ENCODE results near the gene RAPGEF4. TPM values are rescaled to one million over a fixed set of nuclear protein-coding genes. Genes with fewer than 3 reads are reported as not detected.
A peak's percentile ranks its signal among the peaks of the same experiment; 100 is the strongest.

The RAPGEF4 gene
- total RNA-seq, 6 donors from 2014 or later = 8.3 to 35.2 (median 17.4) TPM

DNA sequence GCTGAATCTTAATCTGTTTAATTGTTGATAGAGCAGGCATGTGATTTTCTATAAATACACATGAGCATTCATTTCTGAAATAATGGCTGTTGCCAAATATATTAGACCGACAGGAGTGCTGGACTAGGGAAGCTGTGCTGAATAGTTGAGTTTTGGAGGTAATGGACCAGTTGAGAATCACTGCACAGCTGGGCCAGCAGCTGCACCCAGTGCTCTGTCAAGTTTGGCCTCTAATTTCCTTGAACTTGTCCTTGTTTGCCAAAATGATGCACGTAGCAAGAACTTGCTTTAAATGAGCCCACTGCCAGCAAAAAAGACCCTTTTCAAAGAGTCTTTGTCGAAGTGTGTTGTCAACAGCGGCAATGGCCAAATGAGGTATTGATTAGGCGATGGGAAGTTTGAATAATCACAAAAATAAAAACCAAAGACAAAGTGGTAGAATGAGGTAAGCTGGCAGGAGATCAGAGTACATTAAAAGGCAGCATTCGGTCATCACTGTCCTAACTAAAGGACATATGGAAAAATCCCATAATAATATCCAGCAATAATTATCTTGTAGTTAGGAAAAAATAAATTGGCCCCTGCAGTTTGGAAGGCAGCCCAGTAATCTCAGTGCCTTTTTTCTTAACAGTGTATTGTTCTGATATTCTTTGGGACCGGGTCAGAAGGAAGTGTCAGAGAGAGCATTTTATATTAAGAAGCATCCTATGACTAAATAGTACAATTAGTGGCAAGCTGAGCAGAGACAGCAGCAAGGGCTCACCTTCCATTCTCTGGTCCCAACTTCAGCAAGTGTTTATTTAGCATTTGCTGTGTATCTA, 126.2 kb downstream of the RAPGEF4 start:
- TF ChIP-seq, protein P1, sequence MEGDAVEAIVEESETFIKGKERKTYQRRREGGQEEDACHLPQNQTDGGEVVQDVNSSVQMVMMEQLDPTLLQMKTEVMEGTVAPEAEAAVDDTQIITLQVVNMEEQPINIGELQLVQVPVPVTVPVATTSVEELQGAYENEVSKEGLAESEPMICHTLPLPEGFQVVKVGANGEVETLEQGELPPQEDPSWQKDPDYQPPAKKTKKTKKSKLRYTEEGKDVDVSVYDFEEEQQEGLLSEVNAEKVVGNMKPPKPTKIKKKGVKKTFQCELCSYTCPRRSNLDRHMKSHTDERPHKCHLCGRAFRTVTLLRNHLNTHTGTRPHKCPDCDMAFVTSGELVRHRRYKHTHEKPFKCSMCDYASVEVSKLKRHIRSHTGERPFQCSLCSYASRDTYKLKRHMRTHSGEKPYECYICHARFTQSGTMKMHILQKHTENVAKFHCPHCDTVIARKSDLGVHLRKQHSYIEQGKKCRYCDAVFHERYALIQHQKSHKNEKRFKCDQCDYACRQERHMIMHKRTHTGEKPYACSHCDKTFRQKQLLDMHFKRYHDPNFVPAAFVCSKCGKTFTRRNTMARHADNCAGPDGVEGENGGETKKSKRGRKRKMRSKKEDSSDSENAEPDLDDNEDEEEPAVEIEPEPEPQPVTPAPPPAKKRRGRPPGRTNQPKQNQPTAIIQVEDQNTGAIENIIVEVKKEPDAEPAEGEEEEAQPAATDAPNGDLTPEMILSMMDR (IDR thresholded peaks at IDR 0.05) = no peak
- TF ChIP-seq EP300 (IDR thresholded peaks at IDR 0.05) (no peak), POLR2A (IDR thresholded peaks at IDR 0.05) (no peak), POLR2AphosphoS5 (IDR thresholded peaks at IDR 0.05) (no peak)
- 69% methylated on average over 7 of the region's 7 CpGs for WGBS, 2 donors
- no peak for ATAC-seq (ENCODE audit: low FRiP score in 2 of 2)
- Histone ChIP-seq H3K27ac (peak overlapping the region in 2 of 4 donors; percentile 38 to 43), H3K27me3 (no peaks in the 10 kb centered on the region), H3K4me3 (no peak overlapping the region), H3K9me3 (no peaks in the 10 kb centered on the region), H3K36me3 (no peaks in the 10 kb centered on the region), H3K4me1 (peaks cover 3 to 9% (median 4%) of the 10 kb centered on the region in 4 donors)
- DNase-seq = no peak

DNA sequence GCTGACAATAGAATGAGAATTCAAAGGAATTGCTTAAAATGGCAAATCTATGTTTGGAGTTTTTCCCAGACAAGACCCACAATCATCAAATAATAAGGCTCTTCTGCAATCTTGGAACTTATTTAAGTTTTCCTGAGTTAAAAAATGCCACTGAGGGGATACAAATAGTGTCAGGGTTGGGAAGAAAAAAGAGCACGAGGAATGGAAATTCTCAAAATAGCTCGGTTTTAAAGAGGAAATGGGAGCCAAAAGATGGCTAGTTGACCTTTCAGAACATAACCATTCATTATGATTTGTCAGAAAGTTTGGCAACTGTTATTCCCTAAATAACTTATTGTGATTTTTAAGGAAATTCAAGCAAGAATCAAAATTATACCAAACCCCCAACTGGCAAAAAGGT, 127.7 kb downstream of the RAPGEF4 start:
- TF ChIP-seq POLR2A (IDR thresholded peaks at IDR 0.05) = no peak
- TF ChIP-seq, protein P1 (IDR thresholded peaks at IDR 0.05) = no peak
- TF ChIP-seq POLR2AphosphoS5 (IDR thresholded peaks at IDR 0.05) = no peak
- TF ChIP-seq EP300 (IDR thresholded peaks at IDR 0.05) = no peak
- ATAC-seq (ENCODE audit: low FRiP score in 2 of 2) (no peak), DNase-seq (no peak)
- H3K36me3 ChIP-seq = no peaks in the 10 kb centered on the region
- no peaks in the 10 kb centered on the region for H3K9me3 ChIP-seq
- H3K27ac ChIP-seq = peak overlapping the region in 1 of 4 donors; percentile 38
- peaks cover 3 to 6% (median 4%) of the 10 kb centered on the region in 4 donors for H3K4me1 ChIP-seq
- H3K4me3 ChIP-seq = no peak overlapping the region
- WGBS, 2 donors = 29 to 42% methylated on average over 2 of the region's 2 CpGs
- no peaks in the 10 kb centered on the region for H3K27me3 ChIP-seq

DNA sequence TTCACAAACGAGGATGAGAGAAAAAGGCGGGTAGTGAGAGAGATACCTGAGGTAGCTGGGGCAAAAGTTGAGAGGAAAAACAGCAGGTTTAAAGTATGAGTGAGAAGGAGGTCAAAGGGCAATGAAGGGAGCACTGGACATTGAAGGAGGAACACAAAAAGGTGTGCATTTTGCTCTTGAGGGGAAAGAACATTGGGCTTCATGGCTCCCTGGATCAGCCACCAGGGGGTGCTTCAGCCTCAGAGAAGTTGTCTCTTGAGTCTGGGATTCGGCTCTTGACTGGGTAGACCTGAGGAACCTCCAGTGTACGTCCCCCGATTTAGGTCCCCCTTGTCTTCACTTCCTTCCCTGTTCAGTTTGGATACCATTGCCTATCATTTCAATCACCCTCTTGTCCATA, 128.5 kb downstream of the RAPGEF4 start:
- no peaks in the 10 kb centered on the region for H3K9me3 ChIP-seq
- ATAC-seq (ENCODE audit: low FRiP score in 2 of 2) (peak in 1 of 2 donors; percentile 81), DNase-seq (peak in 1 of 2 donors; percentile 55)
- H3K4me1 ChIP-seq = peaks cover under 1 to 6% (median 3%) of the 10 kb centered on the region in 4 donors
- TF ChIP-seq POLR2AphosphoS5 (IDR thresholded peaks at IDR 0.05) (no peak), POLR2A (IDR thresholded peaks at IDR 0.05) (no peak)
- TF ChIP-seq, protein P1 (IDR thresholded peaks at IDR 0.05) = peak; percentile 44 to 73 (median 62)
- no peaks in the 10 kb centered on the region for H3K36me3 ChIP-seq
- H3K4me3 ChIP-seq = no peak overlapping the region
- WGBS, 2 donors = 50 to 56% methylated on average over 5 of the region's 5 CpGs
- no peak overlapping the region for H3K27ac ChIP-seq
- no peaks in the 10 kb centered on the region for H3K27me3 ChIP-seq

DNA sequence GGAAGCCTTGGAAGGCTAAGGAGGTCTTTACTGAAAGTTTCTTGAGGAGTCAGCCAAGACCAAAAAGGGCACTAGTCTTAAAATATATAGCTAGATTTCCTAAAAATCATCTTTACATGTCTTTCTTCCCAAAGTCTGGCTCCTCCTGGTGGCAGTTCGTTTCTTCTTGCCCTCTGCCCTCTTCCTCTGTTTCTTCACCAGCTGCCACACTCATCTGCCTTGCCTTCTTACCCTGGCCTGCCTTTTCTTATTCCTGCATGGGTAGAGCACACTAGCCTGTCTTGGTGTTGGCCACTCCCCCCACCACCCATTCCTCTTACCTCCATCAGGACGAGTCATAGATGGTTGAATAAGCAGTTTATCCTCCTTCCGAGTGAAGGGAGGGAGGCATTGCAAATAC, 129.8 kb downstream of the RAPGEF4 start:
- no peaks in the 10 kb centered on the region for H3K36me3 ChIP-seq
- ATAC-seq (ENCODE audit: low FRiP score in 2 of 2) = peak in 1 of 2 donors; percentile 27
- WGBS, 2 donors = 75 to 84% methylated on average over 3 of the region's 3 CpGs

More for the DNA sequence above, 129.8 kb downstream of the RAPGEF4 start:
- TF ChIP-seq POLR2AphosphoS5 (IDR thresholded peaks at IDR 0.05) = no peak
- TF ChIP-seq, protein P1 (IDR thresholded peaks at IDR 0.05) = no peak
- H3K4me3 ChIP-seq = no peak overlapping the region
- H3K4me1 ChIP-seq = peaks cover 0 to 9% (median 4%) of the 10 kb centered on the region in 4 donors
- H3K27me3 ChIP-seq = no peaks in the 10 kb centered on the region
- H3K27ac ChIP-seq = no peak overlapping the region
- DNase-seq = no peak
- no peaks in the 10 kb centered on the region for H3K9me3 ChIP-seq
